SU-DHL-6 (cell line): ENCODE data around the gene HHATL.

ENCODE experiments used
- EZH2phosphoT487 ChIP-seq: fragments of 200-600 bp; sonication (generic), shearing (Covaris generic); conservative IDR thresholded peaks from 2 replicates; pipeline ENCODE4 v1.6.1; 2018; ENCODE audit warnings: mild to moderate bottlenecking, antibody characterized with exemption, low read length, moderate library complexity, mixed read lengths
- TF ChIP-seq, protein P1 (sequence below): fragments of 200-600 bp; sonication (generic); IDR thresholded peaks from one replicate; pipeline ENCODE4 v1.5.1; 2017; ENCODE audit warnings: antibody characterized with exemption, mild to moderate bottlenecking, low read length, moderate library complexity; ENCODE audit not compliant: insufficient read depth, poor library complexity, severe bottlenecking

- TF ChIP-seq, protein P1, sequence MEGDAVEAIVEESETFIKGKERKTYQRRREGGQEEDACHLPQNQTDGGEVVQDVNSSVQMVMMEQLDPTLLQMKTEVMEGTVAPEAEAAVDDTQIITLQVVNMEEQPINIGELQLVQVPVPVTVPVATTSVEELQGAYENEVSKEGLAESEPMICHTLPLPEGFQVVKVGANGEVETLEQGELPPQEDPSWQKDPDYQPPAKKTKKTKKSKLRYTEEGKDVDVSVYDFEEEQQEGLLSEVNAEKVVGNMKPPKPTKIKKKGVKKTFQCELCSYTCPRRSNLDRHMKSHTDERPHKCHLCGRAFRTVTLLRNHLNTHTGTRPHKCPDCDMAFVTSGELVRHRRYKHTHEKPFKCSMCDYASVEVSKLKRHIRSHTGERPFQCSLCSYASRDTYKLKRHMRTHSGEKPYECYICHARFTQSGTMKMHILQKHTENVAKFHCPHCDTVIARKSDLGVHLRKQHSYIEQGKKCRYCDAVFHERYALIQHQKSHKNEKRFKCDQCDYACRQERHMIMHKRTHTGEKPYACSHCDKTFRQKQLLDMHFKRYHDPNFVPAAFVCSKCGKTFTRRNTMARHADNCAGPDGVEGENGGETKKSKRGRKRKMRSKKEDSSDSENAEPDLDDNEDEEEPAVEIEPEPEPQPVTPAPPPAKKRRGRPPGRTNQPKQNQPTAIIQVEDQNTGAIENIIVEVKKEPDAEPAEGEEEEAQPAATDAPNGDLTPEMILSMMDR, result no peak
- no peak for TF ChIP-seq EZH2phosphoT487
Observed at GRCh38 chr3:42658771-42659390, 43.7 kb downstream of the HHATL start.
